Panc1 (cell line): Measurements from ENCODE around the gene PFKFB3.

Experiments used
- POLR2AphosphoS5 ChIP-seq: IDR thresholded peaks from 2 replicates; pipeline ENCODE4 v1.6.1; 2012; ENCODE audit warnings: mild to moderate bottlenecking, low read depth, low read length, moderate library complexity
- TF ChIP-seq, protein P1 (sequence below), 2 experiments: IDR thresholded peaks; 2 replicates each; pipeline ENCODE4 v1.6.1; 2011 to 2012; ENCODE audit warnings: low read depth in 2 of 2, control low read depth in 1 of 2, low read length in 1 of 2, mild to moderate bottlenecking in 1 of 2, moderate library complexity in 1 of 2; ENCODE audit not compliant: insufficient read depth in 1 of 2
- TF ChIP-seq, protein P2 (sequence below): fragments of 450-650 bp; IDR thresholded peaks from 2 replicates; pipeline ENCODE4 v1.5.1; 2017; ENCODE audit warnings: mild to moderate bottlenecking

DNA sequence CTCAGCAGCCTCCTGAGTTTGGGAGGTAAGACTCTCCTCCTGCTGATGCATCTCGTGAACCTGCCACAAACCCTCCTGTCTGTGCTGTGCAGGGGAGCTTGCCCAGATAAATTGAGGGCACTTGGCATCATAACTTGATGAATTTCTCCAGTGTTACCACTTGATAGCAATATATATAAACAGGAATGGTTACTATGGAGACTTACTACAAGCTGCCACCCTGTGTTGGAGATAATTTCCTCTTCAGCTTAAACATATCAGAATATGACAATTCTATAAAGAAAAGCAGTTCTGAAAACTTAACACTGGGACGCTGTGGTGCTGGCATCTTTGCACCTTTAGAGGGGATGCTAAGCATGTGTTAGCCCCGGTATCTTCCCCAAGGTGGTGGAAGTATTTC, 14.9 kb downstream of the PFKFB3 start:
- TF ChIP-seq, protein P1, sequence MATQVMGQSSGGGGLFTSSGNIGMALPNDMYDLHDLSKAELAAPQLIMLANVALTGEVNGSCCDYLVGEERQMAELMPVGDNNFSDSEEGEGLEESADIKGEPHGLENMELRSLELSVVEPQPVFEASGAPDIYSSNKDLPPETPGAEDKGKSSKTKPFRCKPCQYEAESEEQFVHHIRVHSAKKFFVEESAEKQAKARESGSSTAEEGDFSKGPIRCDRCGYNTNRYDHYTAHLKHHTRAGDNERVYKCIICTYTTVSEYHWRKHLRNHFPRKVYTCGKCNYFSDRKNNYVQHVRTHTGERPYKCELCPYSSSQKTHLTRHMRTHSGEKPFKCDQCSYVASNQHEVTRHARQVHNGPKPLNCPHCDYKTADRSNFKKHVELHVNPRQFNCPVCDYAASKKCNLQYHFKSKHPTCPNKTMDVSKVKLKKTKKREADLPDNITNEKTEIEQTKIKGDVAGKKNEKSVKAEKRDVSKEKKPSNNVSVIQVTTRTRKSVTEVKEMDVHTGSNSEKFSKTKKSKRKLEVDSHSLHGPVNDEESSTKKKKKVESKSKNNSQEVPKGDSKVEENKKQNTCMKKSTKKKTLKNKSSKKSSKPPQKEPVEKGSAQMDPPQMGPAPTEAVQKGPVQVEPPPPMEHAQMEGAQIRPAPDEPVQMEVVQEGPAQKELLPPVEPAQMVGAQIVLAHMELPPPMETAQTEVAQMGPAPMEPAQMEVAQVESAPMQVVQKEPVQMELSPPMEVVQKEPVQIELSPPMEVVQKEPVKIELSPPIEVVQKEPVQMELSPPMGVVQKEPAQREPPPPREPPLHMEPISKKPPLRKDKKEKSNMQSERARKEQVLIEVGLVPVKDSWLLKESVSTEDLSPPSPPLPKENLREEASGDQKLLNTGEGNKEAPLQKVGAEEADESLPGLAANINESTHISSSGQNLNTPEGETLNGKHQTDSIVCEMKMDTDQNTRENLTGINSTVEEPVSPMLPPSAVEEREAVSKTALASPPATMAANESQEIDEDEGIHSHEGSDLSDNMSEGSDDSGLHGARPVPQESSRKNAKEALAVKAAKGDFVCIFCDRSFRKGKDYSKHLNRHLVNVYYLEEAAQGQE (IDR thresholded peaks at IDR 0.05; ENCODE audit: insufficient read depth in 1 of 2, low read depth in 2 of 2, low read length in 1 of 2), result no peak
- TF ChIP-seq, protein P2, sequence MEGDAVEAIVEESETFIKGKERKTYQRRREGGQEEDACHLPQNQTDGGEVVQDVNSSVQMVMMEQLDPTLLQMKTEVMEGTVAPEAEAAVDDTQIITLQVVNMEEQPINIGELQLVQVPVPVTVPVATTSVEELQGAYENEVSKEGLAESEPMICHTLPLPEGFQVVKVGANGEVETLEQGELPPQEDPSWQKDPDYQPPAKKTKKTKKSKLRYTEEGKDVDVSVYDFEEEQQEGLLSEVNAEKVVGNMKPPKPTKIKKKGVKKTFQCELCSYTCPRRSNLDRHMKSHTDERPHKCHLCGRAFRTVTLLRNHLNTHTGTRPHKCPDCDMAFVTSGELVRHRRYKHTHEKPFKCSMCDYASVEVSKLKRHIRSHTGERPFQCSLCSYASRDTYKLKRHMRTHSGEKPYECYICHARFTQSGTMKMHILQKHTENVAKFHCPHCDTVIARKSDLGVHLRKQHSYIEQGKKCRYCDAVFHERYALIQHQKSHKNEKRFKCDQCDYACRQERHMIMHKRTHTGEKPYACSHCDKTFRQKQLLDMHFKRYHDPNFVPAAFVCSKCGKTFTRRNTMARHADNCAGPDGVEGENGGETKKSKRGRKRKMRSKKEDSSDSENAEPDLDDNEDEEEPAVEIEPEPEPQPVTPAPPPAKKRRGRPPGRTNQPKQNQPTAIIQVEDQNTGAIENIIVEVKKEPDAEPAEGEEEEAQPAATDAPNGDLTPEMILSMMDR, result no peak
- no peak for TF ChIP-seq POLR2AphosphoS5
